ENCODE data around the gene LMAN2L.

DNA sequence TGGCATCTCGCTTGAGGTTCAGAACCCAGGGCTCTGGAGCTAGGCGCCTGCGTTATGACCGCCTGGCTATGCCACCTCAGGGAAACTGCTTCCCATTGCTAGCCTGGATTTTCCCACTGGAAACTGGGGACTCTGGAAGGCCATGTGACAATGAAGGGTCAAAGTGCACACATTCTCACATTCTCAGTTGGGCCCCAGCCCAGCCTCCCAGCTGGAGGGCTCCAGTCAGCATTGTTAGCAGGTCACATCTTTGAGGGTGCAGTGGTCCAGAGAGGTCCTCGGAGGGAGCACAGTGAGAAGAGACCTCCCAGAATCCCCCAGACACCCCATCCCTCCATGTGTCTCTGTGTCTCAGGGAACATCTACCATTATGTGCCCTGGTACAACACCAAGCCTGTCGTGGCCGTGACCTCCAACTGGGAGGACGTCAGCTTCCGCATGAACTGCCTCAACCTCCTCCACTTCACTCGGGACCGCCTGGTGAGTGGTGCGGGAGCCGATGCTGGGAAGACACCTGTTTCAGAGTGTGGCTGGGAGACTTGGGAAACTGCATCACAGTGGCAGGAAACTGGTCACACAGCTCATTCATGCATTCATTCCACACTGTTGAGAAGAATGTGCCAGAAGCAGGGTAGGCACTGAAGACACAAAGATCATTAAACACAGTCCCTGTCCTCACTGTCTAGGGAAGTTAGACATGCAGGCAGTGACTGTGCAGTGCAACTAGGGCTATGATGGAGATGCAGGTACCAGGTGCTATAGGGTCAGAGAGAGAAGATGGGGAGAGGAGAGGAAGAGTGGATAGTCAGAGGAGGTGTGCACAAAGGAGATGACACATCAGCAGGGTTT is 55.7 kb downstream of the LMAN2L start:
- TF ChIP-seq YY1 (IDR thresholded peaks at IDR 0.05; ENCODE audit: insufficient read depth, insufficient read length) (no peak), ZNF274 (IDR thresholded peaks at IDR 0.05; ENCODE audit: low read depth, low read length) (no peak)
